Measurements from ENCODE around the gene MICAL2.

Gene MICAL2

DNA sequence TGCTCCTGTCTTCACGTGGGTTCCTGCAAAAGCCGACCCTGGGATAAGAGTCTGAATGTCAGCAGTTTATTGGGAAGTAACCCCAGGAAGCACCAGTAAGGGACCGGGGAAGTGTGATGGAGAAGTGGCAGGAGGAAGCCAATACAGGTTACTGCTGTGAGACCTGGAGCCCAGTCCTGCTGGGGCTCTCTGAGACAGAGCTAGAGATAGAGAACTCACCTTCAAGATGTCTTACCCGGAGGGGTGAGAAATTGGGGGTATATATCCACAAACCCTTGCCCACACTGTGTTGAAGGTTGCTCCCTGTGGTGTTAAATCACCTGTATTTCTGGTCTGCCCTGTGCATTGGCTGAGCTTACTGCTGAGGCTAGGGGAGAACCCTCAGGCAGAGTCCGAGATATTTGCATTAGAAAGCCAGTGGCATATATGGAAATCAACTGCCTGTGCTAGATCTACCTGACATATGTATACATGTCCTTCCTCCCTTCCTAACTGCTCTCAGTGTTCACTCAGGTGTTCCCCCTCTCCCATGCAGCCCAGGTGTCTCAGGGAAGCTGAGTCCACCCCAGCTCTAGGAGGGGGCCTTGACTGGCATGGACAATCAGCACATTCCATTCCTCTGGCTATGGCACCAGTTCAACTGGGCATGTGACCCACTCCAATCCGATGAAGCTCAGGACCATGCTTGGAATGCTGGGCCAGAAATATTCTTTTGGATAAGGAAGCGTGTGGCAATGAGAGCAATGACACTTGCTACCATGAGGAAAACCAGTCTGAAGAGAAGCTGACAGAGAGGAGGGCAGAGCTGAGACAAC is 6.8 kb upstream of the MICAL2 start:
- TF ChIP-seq POLR2AphosphoS5 (IDR thresholded peaks at IDR 0.05; ENCODE audit: low read depth, low read length) (no peak), TAF1 (IDR thresholded peaks at IDR 0.05; ENCODE audit: borderline replicate concordance, insufficient read depth, low read length) (no peak), SIN3A (IDR thresholded peaks at IDR 0.05; ENCODE audit: borderline replicate concordance, insufficient read depth, low read length) (no peak)

DNA sequence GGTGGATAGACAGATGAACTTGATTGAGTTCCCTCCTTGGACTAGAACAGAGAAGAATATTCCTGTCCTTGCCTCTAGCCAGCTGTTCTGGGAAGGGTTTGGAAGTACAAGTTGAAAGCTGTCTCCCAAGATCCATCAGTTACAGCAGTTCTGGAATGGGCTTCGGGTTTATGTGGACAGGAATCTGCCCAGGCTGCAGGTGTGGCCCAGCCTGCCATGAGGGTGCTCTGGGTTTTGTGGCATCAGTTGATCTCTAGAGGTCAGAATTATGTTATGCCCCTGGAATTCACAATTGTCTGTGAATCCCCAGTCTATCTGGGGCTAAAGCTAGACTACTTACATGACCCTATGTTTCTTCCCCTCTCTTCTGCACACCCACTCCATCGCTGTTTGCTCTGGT is 4.9 kb upstream of the MICAL2 start:
- no peak for TF ChIP-seq TAF1 (IDR thresholded peaks at IDR 0.05; ENCODE audit: borderline replicate concordance, insufficient read depth, low read length)
- no peak for TF ChIP-seq SIN3A (IDR thresholded peaks at IDR 0.05; ENCODE audit: borderline replicate concordance, insufficient read depth, low read length)
- no peak for TF ChIP-seq FOXP2 (optimal IDR thresholded peaks at IDR 0.05; ENCODE audit: borderline replicate concordance, extremely low read depth, extremely low read length, insufficient read depth)
- no peak for TF ChIP-seq POLR2AphosphoS5 (IDR thresholded peaks at IDR 0.05; ENCODE audit: low read depth, low read length)
- TF ChIP-seq, protein P1, sequence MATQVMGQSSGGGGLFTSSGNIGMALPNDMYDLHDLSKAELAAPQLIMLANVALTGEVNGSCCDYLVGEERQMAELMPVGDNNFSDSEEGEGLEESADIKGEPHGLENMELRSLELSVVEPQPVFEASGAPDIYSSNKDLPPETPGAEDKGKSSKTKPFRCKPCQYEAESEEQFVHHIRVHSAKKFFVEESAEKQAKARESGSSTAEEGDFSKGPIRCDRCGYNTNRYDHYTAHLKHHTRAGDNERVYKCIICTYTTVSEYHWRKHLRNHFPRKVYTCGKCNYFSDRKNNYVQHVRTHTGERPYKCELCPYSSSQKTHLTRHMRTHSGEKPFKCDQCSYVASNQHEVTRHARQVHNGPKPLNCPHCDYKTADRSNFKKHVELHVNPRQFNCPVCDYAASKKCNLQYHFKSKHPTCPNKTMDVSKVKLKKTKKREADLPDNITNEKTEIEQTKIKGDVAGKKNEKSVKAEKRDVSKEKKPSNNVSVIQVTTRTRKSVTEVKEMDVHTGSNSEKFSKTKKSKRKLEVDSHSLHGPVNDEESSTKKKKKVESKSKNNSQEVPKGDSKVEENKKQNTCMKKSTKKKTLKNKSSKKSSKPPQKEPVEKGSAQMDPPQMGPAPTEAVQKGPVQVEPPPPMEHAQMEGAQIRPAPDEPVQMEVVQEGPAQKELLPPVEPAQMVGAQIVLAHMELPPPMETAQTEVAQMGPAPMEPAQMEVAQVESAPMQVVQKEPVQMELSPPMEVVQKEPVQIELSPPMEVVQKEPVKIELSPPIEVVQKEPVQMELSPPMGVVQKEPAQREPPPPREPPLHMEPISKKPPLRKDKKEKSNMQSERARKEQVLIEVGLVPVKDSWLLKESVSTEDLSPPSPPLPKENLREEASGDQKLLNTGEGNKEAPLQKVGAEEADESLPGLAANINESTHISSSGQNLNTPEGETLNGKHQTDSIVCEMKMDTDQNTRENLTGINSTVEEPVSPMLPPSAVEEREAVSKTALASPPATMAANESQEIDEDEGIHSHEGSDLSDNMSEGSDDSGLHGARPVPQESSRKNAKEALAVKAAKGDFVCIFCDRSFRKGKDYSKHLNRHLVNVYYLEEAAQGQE (IDR thresholded peaks at IDR 0.05; ENCODE audit: insufficient read depth in 1 of 2, low read depth in 2 of 2, low read length in 2 of 2), result no peak

DNA sequence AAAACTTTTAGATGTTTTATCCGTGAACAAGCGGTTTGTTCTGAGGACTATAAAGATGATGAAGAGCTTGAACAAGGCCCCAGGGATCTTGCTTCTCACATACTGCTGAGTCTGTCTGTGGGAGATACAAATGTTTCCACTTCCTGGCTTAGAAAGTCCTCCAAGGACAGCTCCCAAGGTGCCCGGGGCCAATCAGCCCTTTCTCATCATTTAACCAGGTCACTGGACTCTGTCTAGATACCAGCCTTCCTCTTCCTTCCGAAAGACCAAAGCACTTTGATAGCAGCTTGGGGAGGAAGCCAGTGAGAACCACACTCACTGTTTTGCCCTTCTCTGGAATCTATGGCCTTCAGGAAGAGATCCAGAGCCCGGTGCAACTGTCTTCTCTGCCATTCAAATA is 4.3 kb upstream of the MICAL2 start:
- TF ChIP-seq TAF1 (IDR thresholded peaks at IDR 0.05; ENCODE audit: borderline replicate concordance, insufficient read depth, low read length) (no peak), FOXP2 (optimal IDR thresholded peaks at IDR 0.05; ENCODE audit: borderline replicate concordance, extremely low read depth, extremely low read length, insufficient read depth) (no peak), POLR2AphosphoS5 (IDR thresholded peaks at IDR 0.05; ENCODE audit: low read depth, low read length) (no peak), SIN3A (IDR thresholded peaks at IDR 0.05; ENCODE audit: borderline replicate concordance, insufficient read depth, low read length) (no peak)
- TF ChIP-seq, protein P1 (IDR thresholded peaks at IDR 0.05; ENCODE audit: insufficient read depth in 1 of 2, low read depth in 2 of 2, low read length in 2 of 2), result no peak

DNA sequence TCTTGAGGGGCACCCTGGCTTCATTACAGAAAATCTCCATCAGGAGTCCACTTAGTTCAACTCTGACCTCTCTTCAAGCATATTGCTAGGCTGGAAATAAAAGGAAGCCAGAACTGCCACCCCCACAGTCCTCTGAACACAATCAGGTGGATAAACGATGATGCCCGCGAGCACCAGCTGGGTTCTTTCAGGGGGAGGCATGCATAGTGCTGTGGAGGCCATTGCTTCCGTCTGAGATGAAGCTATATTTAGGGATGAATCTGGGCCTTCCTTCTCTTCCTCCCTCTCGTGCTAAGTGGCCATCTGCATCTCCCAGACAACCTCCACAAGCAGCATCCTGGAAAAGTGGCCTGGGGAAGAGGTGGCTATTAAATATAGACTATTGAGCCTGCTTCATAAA is 3.9 kb upstream of the MICAL2 start:
- TF ChIP-seq SIN3A (IDR thresholded peaks at IDR 0.05; ENCODE audit: borderline replicate concordance, insufficient read depth, low read length), result no peak
- no peak for TF ChIP-seq POLR2AphosphoS5 (IDR thresholded peaks at IDR 0.05; ENCODE audit: low read depth, low read length)
- no peak for TF ChIP-seq TAF1 (IDR thresholded peaks at IDR 0.05; ENCODE audit: borderline replicate concordance, insufficient read depth, low read length)
- TF ChIP-seq, protein P1 (IDR thresholded peaks at IDR 0.05; ENCODE audit: insufficient read depth in 1 of 2, low read depth in 2 of 2, low read length in 2 of 2), result no peak
- TF ChIP-seq FOXP2 (optimal IDR thresholded peaks at IDR 0.05; ENCODE audit: borderline replicate concordance, extremely low read depth, extremely low read length, insufficient read depth), result no peak

DNA sequence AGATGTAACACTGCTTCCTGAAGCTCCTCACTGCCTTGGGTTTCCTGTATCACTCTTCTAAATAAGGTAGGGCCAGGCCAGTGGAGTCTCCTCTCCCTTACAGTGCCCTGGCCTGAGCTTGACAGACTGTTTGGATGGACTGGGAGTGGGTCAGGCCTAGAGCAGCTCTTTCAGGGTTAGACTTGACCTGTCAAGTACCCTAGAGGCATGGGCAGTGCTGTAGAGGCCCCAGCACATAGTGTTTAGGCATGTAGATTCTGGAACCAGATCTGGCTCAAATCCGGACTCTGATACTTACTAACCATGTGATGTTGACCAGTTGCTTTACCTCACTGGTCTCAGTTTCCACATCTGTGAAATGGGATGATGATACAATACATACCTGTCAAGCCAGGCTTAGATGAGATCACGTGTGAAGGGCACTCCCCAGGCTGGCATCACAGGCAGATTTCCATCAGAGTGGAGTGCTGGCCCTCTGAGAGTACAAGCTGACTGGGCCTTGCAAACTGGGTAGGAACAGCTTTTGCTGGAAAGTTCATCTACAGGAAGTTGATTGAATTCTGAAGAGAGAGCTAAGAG is 1.4 kb upstream of the MICAL2 start:
- TF ChIP-seq POLR2AphosphoS5 (IDR thresholded peaks at IDR 0.05; ENCODE audit: low read depth, low read length) (no peak), SIN3A (IDR thresholded peaks at IDR 0.05; ENCODE audit: borderline replicate concordance, insufficient read depth, low read length) (no peak)
- TF ChIP-seq, protein P1 (IDR thresholded peaks at IDR 0.05; ENCODE audit: insufficient read depth in 1 of 2, low read depth in 2 of 2, low read length in 2 of 2), result no peak

All from PFSK-1 (cell line).